Measurements from ENCODE around the gene CIB1.

DNA sequence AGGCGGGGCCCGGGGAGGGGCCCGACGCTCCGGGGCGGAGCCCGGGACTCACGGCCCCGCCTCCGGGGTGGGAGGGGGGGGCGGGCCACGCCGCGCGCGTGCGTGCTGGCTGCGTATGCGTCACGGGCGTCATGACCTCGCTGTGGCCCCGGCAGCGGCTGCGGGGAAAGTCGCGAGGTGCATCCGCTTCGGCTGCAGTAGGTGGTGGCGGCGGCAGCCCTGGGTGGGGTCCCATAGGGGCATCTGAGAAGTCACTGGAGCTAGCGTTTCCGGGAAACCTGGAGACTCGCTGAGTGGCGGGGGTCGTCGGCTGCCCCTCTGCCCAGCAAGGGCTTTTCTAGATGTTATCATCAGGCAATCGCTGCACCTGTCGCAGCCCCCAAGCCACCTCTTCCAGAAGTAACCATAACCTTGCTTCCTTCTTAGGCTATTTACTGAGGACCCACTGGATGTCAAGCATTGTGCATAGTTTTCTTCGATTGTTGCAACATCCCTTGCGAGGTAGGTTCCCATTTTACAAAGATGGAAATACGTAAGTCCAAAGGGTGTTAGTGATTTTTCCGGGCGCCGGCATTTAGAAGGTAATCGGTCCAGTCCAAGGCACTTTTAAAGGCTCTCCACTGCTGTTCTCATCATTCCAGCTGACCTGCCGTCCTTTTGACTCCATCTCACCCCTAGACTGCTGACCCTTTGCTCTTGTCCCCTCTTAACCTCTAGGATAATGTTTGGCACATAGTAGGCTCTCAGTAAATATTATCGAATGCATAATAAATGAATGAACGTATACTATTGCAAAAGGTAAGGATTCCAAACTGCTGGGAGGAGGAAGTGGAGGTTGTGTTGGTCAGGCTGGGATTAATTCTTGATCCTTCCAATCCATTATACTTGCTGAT lies 601 bp upstream of the CIB1 start, which contains the start of gene GDPGP1:
- TF ChIP-seq, protein P1, sequence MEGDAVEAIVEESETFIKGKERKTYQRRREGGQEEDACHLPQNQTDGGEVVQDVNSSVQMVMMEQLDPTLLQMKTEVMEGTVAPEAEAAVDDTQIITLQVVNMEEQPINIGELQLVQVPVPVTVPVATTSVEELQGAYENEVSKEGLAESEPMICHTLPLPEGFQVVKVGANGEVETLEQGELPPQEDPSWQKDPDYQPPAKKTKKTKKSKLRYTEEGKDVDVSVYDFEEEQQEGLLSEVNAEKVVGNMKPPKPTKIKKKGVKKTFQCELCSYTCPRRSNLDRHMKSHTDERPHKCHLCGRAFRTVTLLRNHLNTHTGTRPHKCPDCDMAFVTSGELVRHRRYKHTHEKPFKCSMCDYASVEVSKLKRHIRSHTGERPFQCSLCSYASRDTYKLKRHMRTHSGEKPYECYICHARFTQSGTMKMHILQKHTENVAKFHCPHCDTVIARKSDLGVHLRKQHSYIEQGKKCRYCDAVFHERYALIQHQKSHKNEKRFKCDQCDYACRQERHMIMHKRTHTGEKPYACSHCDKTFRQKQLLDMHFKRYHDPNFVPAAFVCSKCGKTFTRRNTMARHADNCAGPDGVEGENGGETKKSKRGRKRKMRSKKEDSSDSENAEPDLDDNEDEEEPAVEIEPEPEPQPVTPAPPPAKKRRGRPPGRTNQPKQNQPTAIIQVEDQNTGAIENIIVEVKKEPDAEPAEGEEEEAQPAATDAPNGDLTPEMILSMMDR (conservative IDR thresholded peaks at IDR 0.05; ENCODE audit: low read depth, low read length) = no peak
- TF ChIP-seq EZH2 (IDR thresholded peaks at IDR 0.05; ENCODE audit: borderline replicate concordance, low read depth, low read length, poor library complexity, severe bottlenecking) = no peak

Data from A673 (cell line).